Liver (tissue), 9 donors: ENCODE data around the gene IER2. TPM values are rescaled to one million over a fixed set of nuclear protein-coding genes. Genes with fewer than 3 reads are reported as not detected.

ENCODE experiments used
- DNase-seq: peaks from one replicate; pipeline ENCODE4 v3.0.0-alpha.2; 2017; ENCODE audit warnings: low spot score
- H3K27ac ChIP-seq, 2 donors: one replicate each; pipeline ENCODE4 v1.7.0; 2013; ENCODE audit warnings: inconsistent platforms in 2 of 2, low read length in 2 of 2, control low read depth in 1 of 2, low read depth in 1 of 2, mild to moderate bottlenecking in 1 of 2
- H3K27me3 ChIP-seq, 4 donors: one replicate each; pipeline versions ENCODE4 v1.6.1 to v1.7.0; 2013; ENCODE audit warnings: low read length in 3 of 4, inconsistent platforms in 1 of 4, mild to moderate bottlenecking in 1 of 4, moderate library complexity in 1 of 4; ENCODE audit not compliant: control insufficient read depth in 4 of 4, insufficient read depth in 4 of 4
- H3K36me3 ChIP-seq, 4 donors: one replicate each; pipeline versions ENCODE4 v1.6.1 to v1.7.0; 2013; ENCODE audit warnings: low read length in 3 of 4, mild to moderate bottlenecking in 3 of 4, low read depth in 1 of 4, moderate library complexity in 1 of 4; ENCODE audit not compliant: control insufficient read depth in 4 of 4, insufficient read depth in 3 of 4
- H3K4me1 ChIP-seq, 4 donors: one replicate each; pipeline versions ENCODE4 v1.6.1 to v1.7.0; 2013; ENCODE audit warnings: low read length in 3 of 4, mild to moderate bottlenecking in 3 of 4, moderate library complexity in 1 of 4; ENCODE audit not compliant: control insufficient read depth in 4 of 4, insufficient read depth in 4 of 4
- H3K4me3 ChIP-seq, 3 donors: one replicate each; pipeline versions ENCODE4 v1.6.1 to v1.7.0; 2013; ENCODE audit warnings: low read length in 3 of 3, control low read depth in 1 of 3, low read depth in 1 of 3, mild to moderate bottlenecking in 1 of 3
- H3K9ac ChIP-seq, 2 donors: one replicate each; pipeline ENCODE4 v1.7.0; 2013; ENCODE audit warnings: low read length in 2 of 2, mild to moderate bottlenecking in 2 of 2, moderate library complexity in 2 of 2, control low read depth in 1 of 2, low read depth in 1 of 2
- H3K9me3 ChIP-seq, 4 donors: one replicate each; pipeline versions ENCODE4 v1.6.1 to v1.7.0; 2013; ENCODE audit warnings: low read length in 3 of 4; ENCODE audit not compliant: control insufficient read depth in 4 of 4
- ATF3 ChIP-seq: IDR thresholded peaks from 2 replicates; pipeline ENCODE4 v1.6.1; 2016; ENCODE audit warnings: antibody characterized with exemption
- CTCF ChIP-seq: fragments of 150-350 bp; IDR thresholded peaks from 2 replicates; pipeline ENCODE4 v1.5.1; 2017; ENCODE audit warnings: improper control_type of control experiment, low read depth, low read length; ENCODE audit not compliant: missing input control
- EGR1 ChIP-seq, 2 donors: IDR thresholded peaks; 2 replicates each; pipeline ENCODE4 v1.6.1; 2016 to 2018; ENCODE audit warnings: antibody characterized with exemption in 2 of 2, low read depth in 2 of 2
- FOXA1 ChIP-seq: IDR thresholded peaks from 2 replicates; pipeline ENCODE4 v1.6.1; 2016; ENCODE audit warnings: antibody characterized with exemption
- FOXA2 ChIP-seq: IDR thresholded peaks from 2 replicates; pipeline ENCODE4 v1.6.1; 2016; ENCODE audit warnings: antibody characterized with exemption
- GABPA ChIP-seq, 2 donors: IDR thresholded peaks in 1 of 2; conservative IDR thresholded peaks in 1 of 2; 2 replicates each; pipeline ENCODE4 v1.6.1; 2016; ENCODE audit warnings: antibody characterized with exemption in 2 of 2, mild to moderate bottlenecking in 1 of 2, moderate library complexity in 1 of 2
- HNF4A ChIP-seq, 2 donors: conservative IDR thresholded peaks; 2 replicates each; pipeline ENCODE4 v1.6.1; 2016; ENCODE audit warnings: antibody characterized with exemption in 2 of 2, mild to moderate bottlenecking in 2 of 2
- HNF4G ChIP-seq: IDR thresholded peaks from 2 replicates; pipeline ENCODE4 v1.6.1; 2016; ENCODE audit warnings: antibody characterized with exemption
- JUND ChIP-seq, 2 donors: IDR thresholded peaks; 2 replicates each; pipeline ENCODE4 v1.6.1; 2016; ENCODE audit warnings: antibody characterized with exemption in 2 of 2
- MAX ChIP-seq: IDR thresholded peaks from 2 replicates; pipeline ENCODE4 v1.6.1; 2016; ENCODE audit warnings: antibody characterized with exemption
- NR2F2 ChIP-seq: IDR thresholded peaks from 2 replicates; pipeline ENCODE4 v1.6.1; 2016; ENCODE audit warnings: antibody characterized with exemption
- RAD21 ChIP-seq, 2 donors: IDR thresholded peaks; 2 replicates each; pipeline ENCODE4 v1.6.1; 2016; ENCODE audit warnings: antibody characterized with exemption in 2 of 2, mild to moderate bottlenecking in 2 of 2
- REST ChIP-seq: IDR thresholded peaks from 2 replicates; pipeline ENCODE4 v1.6.1; 2016; ENCODE audit warnings: antibody characterized with exemption, mild to moderate bottlenecking
- RXRA ChIP-seq, 2 donors: IDR thresholded peaks; 2 replicates each; pipeline ENCODE4 v1.6.1; 2017 to 2018; ENCODE audit warnings: antibody characterized with exemption in 2 of 2, mild to moderate bottlenecking in 1 of 2
- SP1 ChIP-seq: IDR thresholded peaks from 2 replicates; pipeline ENCODE4 v1.6.1; 2018; ENCODE audit warnings: antibody characterized with exemption, mild to moderate bottlenecking
- TAF1 ChIP-seq: conservative IDR thresholded peaks from 2 replicates; pipeline ENCODE4 v1.6.1; 2016; ENCODE audit warnings: antibody characterized with exemption, mild to moderate bottlenecking
- YY1 ChIP-seq: IDR thresholded peaks from 2 replicates; pipeline ENCODE4 v1.6.1; 2016; ENCODE audit warnings: antibody characterized with exemption, mild to moderate bottlenecking
- ZBTB33 ChIP-seq: IDR thresholded peaks from 2 replicates; pipeline ENCODE4 v1.6.1; 2016; ENCODE audit warnings: antibody characterized with exemption
- WGBS: extraction: QIAGEN DNeasy Blood & Tissue Kit; methylation state at CpG from one replicate; pipeline ENCODE4 v1.1.7; 2013; 5-methylcytosine and 5-hydroxymethylcytosine counted together
- polyA plus RNA-seq, 2 donors: library from polyadenylated mRNA; stranded (reverse) in 1 of 2; unstranded in 1 of 2; fragments of 200-250 nt in 1 of 2; fragments of >200 nt in 1 of 2; fragmentation: Nextera tagmentation in 1 of 2; extraction: Ambion mirVana in 1 of 2; gene quantifications; one replicate each; pipeline versions ENCODE4 v1.2.1 to v1.2.3, GENCODE V29; 2013 to 2015
- total RNA-seq, 2 donors: library from RNA; depleted of rRNA; stranded (reverse); fragments of >200 nt; gene quantifications; one replicate each; pipeline ENCODE4 v1.2.3, GENCODE V29; 2014
- donor health status: healthy.
- donor health status: healthy.
- donor health status: healthy.
- donor health status: healthy.
- donor health status: healthy.

IER2 gene
- total and polyA plus RNA-seq, 4 donors: 11.4 to 38.9 (median 21.9) TPM

- DNase-seq: peak; percentile 92
- Histone ChIP-seq H3K36me3 (no peaks in the 10 kb centered on the region), H3K27me3 (no peaks in the 10 kb centered on the region), H3K27ac (peak overlapping the region; percentile 87 to 94), H3K9me3 (no peaks in the 10 kb centered on the region), H3K4me3 (peak overlapping the region; percentile 29 to 79 (median 53)), H3K9ac (peak overlapping the region; percentile 47 to 87), H3K4me1 (peaks cover 9 to 45% (median 20%) of the 10 kb centered on the region in 4 donors)
- TF ChIP-seq RXRA (IDR thresholded peaks at IDR 0.05) (peak; percentile 99 to 100), SP1 (peak; percentile 100), HNF4A (conservative IDR thresholded peaks at IDR 0.05) (peak; percentile 99 to 100), GABPA (IDR thresholded peaks at IDR 0.05 in 1 of 2, conservative IDR thresholded peaks at IDR 0.05 in 1 of 2) (peak in 1 of 2 donors; percentile 75), FOXA1 (peak; percentile 83), HNF4G (peak; percentile 98), FOXA2 (peak; percentile 73), TAF1 (peak; percentile 83), CTCF (no peak), RAD21 (IDR thresholded peaks at IDR 0.05) (peak; percentile 50 to 70), YY1 (peak; percentile 93), REST (peak; percentile 94), MAX (peak; percentile 95), NR2F2 (peak; percentile 83), ZBTB33 (peak; percentile 96), JUND (IDR thresholded peaks at IDR 0.05) (peak; percentile 80 to 84), EGR1 (IDR thresholded peaks at IDR 0.05; ENCODE audit: low read depth in 2 of 2) (peak; percentile 74 to 92), ATF3 (peak; percentile 55)
- WGBS: 4% methylated on average over 58 of the region's 58 CpGs
Observed at GRCh38 chr19:13162724-13163608, 12.8 kb downstream of the IER2 start.
